Mucosa of descending colon (tissue), 3 donors: ENCODE data around the gene ENPP6. TPM values are rescaled to one million over a fixed set of nuclear protein-coding genes. Genes with fewer than 3 reads are reported as not detected.
A peak's percentile ranks its signal among the peaks of the same experiment; 100 is the strongest.

Source experiments
- ATAC-seq: fragments of 200-7000 bp; cut with Tn5 transposase; one replicate; pipeline ENCODE4 v1.9.1; 2020; ENCODE audit warnings: mild to moderate bottlenecking, moderate library complexity
- DNase-seq, 3 donors: peaks; one replicate each; pipeline ENCODE4 v3.0.0-alpha.2; 2020
- H3K36me3 ChIP-seq: fragments of 200-600 bp; one replicate; pipeline ENCODE4 v1.8.0; 2021; ENCODE audit warnings: low read depth, mild to moderate bottlenecking
- H3K4me1 ChIP-seq: fragments of 200-600 bp; one replicate; pipeline ENCODE4 v1.8.0; 2021; ENCODE audit warnings: low read depth, mild to moderate bottlenecking
- H3K4me3 ChIP-seq: fragments of 200-600 bp; one replicate; pipeline ENCODE4 v1.8.0; 2021; ENCODE audit warnings: mild to moderate bottlenecking
- H3K9me3 ChIP-seq: fragments of 200-600 bp; one replicate; pipeline ENCODE4 v1.8.0; 2021; ENCODE audit warnings: mild to moderate bottlenecking
- CTCF ChIP-seq: fragments of 200-600 bp; IDR thresholded peaks from one replicate; pipeline ENCODE4 v1.8.0; 2022; ENCODE audit warnings: antibody characterized with exemption, mild to moderate bottlenecking
- intact Hi-C, 2 donors: fragments of 100-400 bp; cut with DNase I in 1 of 2; cut with micrococcal nuclease in 1 of 2; formaldehyde crosslinking; loops; one replicate each; pipeline versions ENCODE4 v1.11.0 to v1.11.1; 2022; cut with DNase I, micrococcal nuclease
- long read RNA-seq, 2 donors: library from polyadenylated mRNA; unstranded; transcript quantifications; one replicate each; pipeline ENCODE4 v2.0.0, GENCODE V29; 2019 to 2021
- total RNA-seq, 3 donors: library from RNA; stranded (reverse); fragmentation: NEBNext Ultra II Directional in 2 of 3; extraction: Animal tissue kit (Norgen Biotek cat#: 25700) in 2 of 3; gene quantifications; one replicate each; pipeline versions ENCODE4 v1.2.1 to v1.2.4, GENCODE V29; 2021 to 2023
- donor health status: DM: no; HTN: no; CAD: no; lungs with moderate emphysema.
- donor health status: DM: no; HTN: no; CAD: no.
- donor health status: DM: no; HTN: yes; CAD: no.

Gene ENPP6
- under 1 TPM; 0.35 to 0.57 (median 0.43) TPM for total RNA-seq
- long read RNA-seq, donor 1, partial matches to known transcripts: 0 of 1 reads
- long read RNA-seq, donor 1, other reads (novel, unspliced or antisense): 1 of 1 reads
- long read RNA-seq, donor 2, partial matches to known transcripts: 0 of 2 reads
- long read RNA-seq, donor 2, other reads (novel, unspliced or antisense): 1 of 2 reads

- no peak for DNase-seq
Observed at GRCh38 chr4:184217634-184218033, at the start of gene ENPP6. ENPP6 (minus strand) TSS chr4:184217873; CDS start chr4:184217819, 54 bp downstream.

GRCh38 chr4:184267206-184267608 is 49.5 kb upstream of the ENPP6 start:
- DNase-seq (no peak), ATAC-seq (no peak)
- no peaks in the 10 kb centered on the region for H3K36me3 ChIP-seq
- no peak overlapping the region for H3K4me3 ChIP-seq
- intact Hi-C loops: no loop called here
- no peak for TF ChIP-seq CTCF
- H3K4me1 ChIP-seq: no peaks in the 10 kb centered on the region
- H3K9me3 ChIP-seq: no peaks in the 10 kb centered on the region

More at GRCh38 chr4:184217634-184218033, at the start of gene ENPP6:
- intact Hi-C loops: no loop called here
- Histone ChIP-seq H3K4me1 (no peaks in the 10 kb centered on the region), H3K9me3 (no peaks in the 10 kb centered on the region), H3K36me3 (no peaks in the 10 kb centered on the region), H3K4me3 (no peak within 1 kb of the TSS)
- no peak for ATAC-seq
- TF ChIP-seq CTCF: no peak

- peak; percentile 37 for ATAC-seq
- TF ChIP-seq CTCF: no peak
- Histone ChIP-seq H3K9me3 (no peaks in the 10 kb centered on the region), H3K4me1 (no peaks in the 10 kb centered on the region), H3K36me3 (no peaks in the 10 kb centered on the region), H3K4me3 (no peak overlapping the region)
- intact Hi-C loops: no loop called here
- DNase-seq: peak in 1 of 3 donors; percentile 32
Observed at GRCh38 chr4:184265546-184266351, 48.1 kb upstream of the ENPP6 start.

GRCh38 chr4:184263910-184264732 is 46.4 kb upstream of the ENPP6 start:
- peak; percentile 89 for ATAC-seq
- H3K4me1 ChIP-seq: no peaks in the 10 kb centered on the region
- intact Hi-C loops: loop anchor here in 1 of 2 donors (2.0 kb wide), 1 partner anchor 275 kb away; no protein-coding TSS in a partner anchor
- DNase-seq: peak; percentile 91 to 99 (median 92)
- no peaks in the 10 kb centered on the region for H3K36me3 ChIP-seq
- TF ChIP-seq CTCF: peak; percentile 75
- no peaks in the 10 kb centered on the region for H3K9me3 ChIP-seq
- H3K4me3 ChIP-seq: no peak overlapping the region

- DNase-seq: no peak
- H3K9me3 ChIP-seq: no peaks in the 10 kb centered on the region
- intact Hi-C loops: loop anchor here in 1 of 2 donors (2.0 kb wide), 1 partner anchor 275 kb away; no protein-coding TSS in a partner anchor
- H3K4me3 ChIP-seq: no peak overlapping the region
- no peak for TF ChIP-seq CTCF
- ATAC-seq: no peak
- H3K4me1 ChIP-seq: no peaks in the 10 kb centered on the region
- no peaks in the 10 kb centered on the region for H3K36me3 ChIP-seq
Observed at GRCh38 chr4:184263461-184263860, 45.8 kb upstream of the ENPP6 start.
